Thyroid gland (tissue), 4 donors: Measurements from ENCODE around the gene ARL1. TPM values are rescaled to one million over a fixed set of nuclear protein-coding genes. Genes with fewer than 3 reads are reported as not detected.

Experiments used
- DNase-seq, 2 donors: peaks; one replicate each; pipeline ENCODE4 v3.0.0-alpha.2; 2019
- H3K27ac ChIP-seq, 3 donors: fragments of 200-600 bp; sonication (generic); 1 replicate in 2 of 3; 2 replicates in 1 of 3; pipeline ENCODE4 v1.5.1; 2016 to 2019; ENCODE audit warnings: mild to moderate bottlenecking in 1 of 3, moderate library complexity in 1 of 3
- H3K27me3 ChIP-seq: fragments of 200-600 bp; sonication (generic); one replicate; pipeline ENCODE4 v1.5.1; 2019
- H3K36me3 ChIP-seq, 2 donors: fragments of 200-600 bp; sonication (generic); one replicate each; pipeline ENCODE4 v1.5.1; 2016 to 2019
- H3K4me1 ChIP-seq, 2 donors: fragments of 200-600 bp; sonication (generic); one replicate each; pipeline ENCODE4 v1.5.1; 2017 to 2019
- H3K4me3 ChIP-seq, 3 donors: fragments of 200-600 bp; sonication (generic); replicated peaks in 1 of 3; 1 replicate in 2 of 3; 2 replicates in 1 of 3; pipeline ENCODE4 v1.5.1; 2016; ENCODE audit warnings: mild to moderate bottlenecking in 1 of 3
- H3K9me3 ChIP-seq: fragments of 200-600 bp; sonication (generic); one replicate; pipeline ENCODE4 v1.5.1; 2017
- POLR2A ChIP-seq, 2 donors: fragments of 450-650 bp; IDR thresholded peaks; one replicate each; pipeline ENCODE4 v1.6.1; 2017; ENCODE audit warnings: antibody characterized with exemption in 2 of 2, mild to moderate bottlenecking in 2 of 2, moderate library complexity in 1 of 2
- WGBS, 2 donors: methylation state at CpG; one replicate each; pipeline ENCODE4 v1.1.5; 2017; 5-methylcytosine and 5-hydroxymethylcytosine counted together
- intact Hi-C: fragments of 100-400 bp; cut with DNase I; formaldehyde crosslinking; loops from one replicate; pipeline ENCODE4 v1.15.1; 2023
- total RNA-seq, 4 donors: library from RNA; depleted of rRNA; stranded (reverse); fragments of >200 nt; gene quantifications; one replicate each; pipeline ENCODE4 v1.2.3, GENCODE V29; 2016
- TF ChIP-seq, protein P1 (sequence below), 6 experiments: fragments of 200-600 bp in 3 of 6; fragments of 450-650 bp in 3 of 6; sonication (generic) in 3 of 6; IDR thresholded peaks; one replicate each; pipeline ENCODE4 v1.5.1; 2016 to 2019; ENCODE audit warnings: antibody characterized with exemption in 6 of 6, mild to moderate bottlenecking in 2 of 6, inconsistent platforms in 1 of 6, moderate library complexity in 1 of 6

Gene ARL1
- total RNA-seq, result 100 to 1,000 TPM in 2 of 4 donors, 10 to 100 TPM in 2; 80.0 to 104 (median 100) TPM

DNA sequence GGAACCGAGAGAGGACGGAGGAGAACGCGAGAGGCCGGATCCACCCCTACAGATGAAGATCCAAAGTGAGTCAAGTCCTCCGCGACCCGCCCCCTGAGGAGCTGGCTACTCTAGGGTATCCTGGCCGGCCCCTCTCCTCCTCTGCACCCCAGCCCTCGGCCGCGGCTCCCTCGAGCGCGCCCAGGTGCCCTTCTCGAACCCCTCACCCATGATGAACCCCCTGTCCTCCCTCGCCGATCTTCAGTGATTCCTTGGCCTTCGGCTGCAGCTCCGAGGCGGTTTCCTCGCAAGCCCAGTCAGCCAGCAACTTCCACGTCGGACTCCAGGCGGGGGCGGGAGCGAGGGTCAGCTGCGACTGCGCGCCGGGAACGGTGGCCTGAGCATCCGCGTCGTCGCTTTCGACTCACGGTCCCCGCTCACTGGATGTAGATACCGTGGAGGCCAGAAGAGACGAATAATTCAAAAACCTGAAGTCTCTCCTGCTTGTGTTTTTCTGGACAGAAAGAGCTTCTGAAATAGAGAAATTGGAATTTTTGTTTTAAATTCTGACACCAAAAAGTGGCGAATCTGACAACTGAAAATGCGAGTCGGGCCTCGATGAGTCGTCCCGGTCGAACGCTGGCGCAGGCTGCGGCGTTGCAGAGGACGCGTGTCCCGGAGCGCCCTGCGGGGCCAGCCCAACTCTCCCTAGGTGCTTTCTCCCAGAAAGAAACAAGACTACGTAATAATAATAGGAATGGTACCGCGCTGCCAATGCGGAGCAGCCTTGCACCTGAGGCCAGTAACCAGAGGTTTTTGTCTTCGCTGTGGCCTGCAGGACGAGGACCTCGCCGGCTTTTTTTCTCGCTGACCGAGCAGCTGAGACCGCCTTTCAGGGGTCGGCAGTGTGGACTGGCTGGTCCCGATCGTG is at the start of gene ARL1:
ARL1 (minus strand) TSS at position 337 of the 910 bp plus-strand sequence; CDS start at position 210, 127 bp downstream.
- H3K9me3 ChIP-seq, result no peaks in the 10 kb centered on the region
- TF ChIP-seq, protein P1, sequence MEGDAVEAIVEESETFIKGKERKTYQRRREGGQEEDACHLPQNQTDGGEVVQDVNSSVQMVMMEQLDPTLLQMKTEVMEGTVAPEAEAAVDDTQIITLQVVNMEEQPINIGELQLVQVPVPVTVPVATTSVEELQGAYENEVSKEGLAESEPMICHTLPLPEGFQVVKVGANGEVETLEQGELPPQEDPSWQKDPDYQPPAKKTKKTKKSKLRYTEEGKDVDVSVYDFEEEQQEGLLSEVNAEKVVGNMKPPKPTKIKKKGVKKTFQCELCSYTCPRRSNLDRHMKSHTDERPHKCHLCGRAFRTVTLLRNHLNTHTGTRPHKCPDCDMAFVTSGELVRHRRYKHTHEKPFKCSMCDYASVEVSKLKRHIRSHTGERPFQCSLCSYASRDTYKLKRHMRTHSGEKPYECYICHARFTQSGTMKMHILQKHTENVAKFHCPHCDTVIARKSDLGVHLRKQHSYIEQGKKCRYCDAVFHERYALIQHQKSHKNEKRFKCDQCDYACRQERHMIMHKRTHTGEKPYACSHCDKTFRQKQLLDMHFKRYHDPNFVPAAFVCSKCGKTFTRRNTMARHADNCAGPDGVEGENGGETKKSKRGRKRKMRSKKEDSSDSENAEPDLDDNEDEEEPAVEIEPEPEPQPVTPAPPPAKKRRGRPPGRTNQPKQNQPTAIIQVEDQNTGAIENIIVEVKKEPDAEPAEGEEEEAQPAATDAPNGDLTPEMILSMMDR (IDR thresholded peaks at IDR 0.05), result no peak
- TF ChIP-seq POLR2A (IDR thresholded peaks at IDR 0.05), result peak in 1 of 2 donors; percentile 49
- H3K36me3 ChIP-seq, result no peaks in the 10 kb centered on the region
- H3K27me3 ChIP-seq, result no peaks in the 10 kb centered on the region
- intact Hi-C loops, result no loop called here
- 0% methylated on average over 52 to 66 of the region's 71 CpGs for WGBS, 2 donors
- peaks cover 14 to 27% of the 10 kb centered on the region in 2 donors for H3K4me1 ChIP-seq
- peak; percentile 85 to 88 for DNase-seq
- peak within 1 kb of the TSS; percentile 11 to 82 (median 57) for H3K4me3 ChIP-seq
- peak within 1 kb of the TSS; percentile 88 to 90 (median 89) for H3K27ac ChIP-seq

GRCh38 chr12:101455685-101456084 is 48.1 kb upstream of the ARL1 start:
- WGBS, 2 donors, result 76 to 82% methylated on average over 4 of the region's 4 CpGs
- no peak for DNase-seq
- intact Hi-C loops, result no loop called here
- Histone ChIP-seq H3K4me1 (no peaks in the 10 kb centered on the region), H3K27ac (no peak overlapping the region), H3K4me3 (no peak overlapping the region), H3K27me3 (no peaks in the 10 kb centered on the region), H3K9me3 (no peaks in the 10 kb centered on the region), H3K36me3 (no peaks in the 10 kb centered on the region)
- no peak for TF ChIP-seq POLR2A (IDR thresholded peaks at IDR 0.05)
- TF ChIP-seq, protein P1 (IDR thresholded peaks at IDR 0.05), result no peak

DNA sequence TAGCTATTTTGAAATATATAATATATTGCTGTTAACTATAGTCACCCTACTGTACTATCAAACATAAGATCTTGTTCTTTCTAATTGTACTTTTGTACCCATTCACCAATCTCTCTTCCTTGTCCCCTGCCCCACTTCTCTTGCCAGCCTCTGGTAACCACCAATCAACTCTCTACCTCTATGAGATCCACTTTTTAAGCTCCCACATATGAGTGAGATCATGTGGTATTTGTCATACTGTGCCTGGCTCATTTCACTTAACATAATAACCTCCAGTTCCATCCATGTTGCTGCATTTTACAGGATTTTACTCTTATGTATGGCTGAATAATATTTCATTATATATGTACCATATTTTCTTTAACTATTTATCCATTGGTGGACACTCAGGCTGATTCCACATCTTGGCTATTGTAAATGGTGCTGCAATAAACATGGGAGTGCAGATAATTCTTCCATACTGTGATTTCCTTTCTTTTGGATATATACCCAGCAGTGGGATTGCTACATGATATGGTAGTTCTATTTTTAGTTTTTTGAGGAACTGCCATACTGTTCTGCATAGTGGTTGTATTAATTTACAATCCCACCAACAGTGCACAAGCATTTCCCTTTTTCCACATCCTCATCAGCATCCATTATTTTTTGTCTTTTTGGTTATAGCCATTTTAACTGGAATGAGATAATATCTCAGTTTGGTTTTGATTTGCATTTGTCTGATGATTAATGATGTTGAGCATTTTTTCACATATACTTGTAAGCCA is 34.1 kb upstream of the ARL1 start:
- no peaks in the 10 kb centered on the region for H3K9me3 ChIP-seq
- no peak for TF ChIP-seq POLR2A (IDR thresholded peaks at IDR 0.05)
- TF ChIP-seq, protein P1 (IDR thresholded peaks at IDR 0.05), result no peak
- DNase-seq, result no peak
- H3K4me1 ChIP-seq, result no peaks in the 10 kb centered on the region
- H3K27ac ChIP-seq, result no peak overlapping the region
- no peaks in the 10 kb centered on the region for H3K27me3 ChIP-seq
- no peaks in the 10 kb centered on the region for H3K36me3 ChIP-seq
- intact Hi-C loops, result no loop called here
- no peak overlapping the region for H3K4me3 ChIP-seq

- Histone ChIP-seq H3K36me3 (no peaks in the 10 kb centered on the region), H3K27me3 (no peaks in the 10 kb centered on the region), H3K9me3 (no peaks in the 10 kb centered on the region), H3K4me1 (no peaks in the 10 kb centered on the region), H3K27ac (no peak overlapping the region), H3K4me3 (no peak overlapping the region)
- no peak for TF ChIP-seq POLR2A (IDR thresholded peaks at IDR 0.05)
- TF ChIP-seq, protein P1 (IDR thresholded peaks at IDR 0.05), result no peak
- 77 to 83% methylated on average over 5 of the region's 5 CpGs for WGBS, 2 donors
- intact Hi-C loops, result no loop called here
- DNase-seq, result no peak
Observed at GRCh38 chr12:101439236-101439635, 31.7 kb upstream of the ARL1 start.
